Mesenchymal stem cell (in vitro differentiated cells and primary cell): ENCODE data around the gene C10orf120.

Source experiments
- DNase-seq: peaks from one replicate; pipeline ENCODE4 v3.0.0-alpha.2; 2013
- H2AFZ ChIP-seq: one replicate; pipeline ENCODE4 v1.6.1; 2013; ENCODE audit warnings: low read depth, mild to moderate bottlenecking, control low read depth, inconsistent platforms, low read length, moderate library complexity
- H2AK5ac ChIP-seq: 2 replicates; pipeline ENCODE4 v1.6.1; 2013; ENCODE audit warnings: low read length, moderate library complexity, mild to moderate bottlenecking, inconsistent platforms; ENCODE audit not compliant: severe bottlenecking
- H2BK120ac ChIP-seq: one replicate; pipeline ENCODE4 v1.6.1; 2013; ENCODE audit warnings: low read depth, mild to moderate bottlenecking, inconsistent platforms, low read length, moderate library complexity
- H2BK12ac ChIP-seq, 2 experiments: one replicate each; pipeline ENCODE4 v1.6.1; 2013; ENCODE audit warnings: inconsistent platforms in 2 of 2, low read length in 2 of 2, mild to moderate bottlenecking in 2 of 2, moderate library complexity in 2 of 2, control low read depth in 1 of 2
- H2BK15ac ChIP-seq: one replicate; pipeline ENCODE4 v1.6.1; 2013; ENCODE audit warnings: mild to moderate bottlenecking, low read depth, inconsistent platforms; ENCODE audit not compliant: poor library complexity, severe bottlenecking
- H2BK5ac ChIP-seq: 2 replicates; pipeline ENCODE4 v1.6.1; 2013; ENCODE audit warnings: low read depth, mild to moderate bottlenecking, low read length, control low read depth, inconsistent platforms; ENCODE audit not compliant: poor library complexity, severe bottlenecking
- H3K14ac ChIP-seq, 2 experiments: one replicate each; pipeline ENCODE4 v1.6.1; 2013; ENCODE audit warnings: inconsistent platforms in 2 of 2, low read length in 2 of 2, control low read depth in 1 of 2, mild to moderate bottlenecking in 1 of 2, moderate library complexity in 1 of 2
- H3K18ac ChIP-seq, 2 experiments: one replicate each; pipeline ENCODE4 v1.6.1; 2013; ENCODE audit warnings: inconsistent platforms in 2 of 2, low read length in 2 of 2, control low read depth in 1 of 2, low read depth in 1 of 2, mild to moderate bottlenecking in 1 of 2
- H3K23ac ChIP-seq, 2 experiments: one replicate each; pipeline ENCODE4 v1.6.1; 2013; ENCODE audit warnings: inconsistent platforms in 2 of 2, low read length in 2 of 2, mild to moderate bottlenecking in 2 of 2, moderate library complexity in 2 of 2, control low read depth in 1 of 2
- H3K27ac ChIP-seq: 2 replicates; pipeline ENCODE4 v1.5.1; 2013; ENCODE audit warnings: mild to moderate bottlenecking, moderate library complexity, low read length, control low read depth, inconsistent platforms; ENCODE audit not compliant: poor library complexity, severe bottlenecking
- H3K27me3 ChIP-seq, 2 experiments: 2 replicates each; pipeline versions ENCODE4 v1.6.1 to v1.7.0; 2013; ENCODE audit warnings: low read length in 2 of 2, mild to moderate bottlenecking in 2 of 2, moderate library complexity in 2 of 2, control low read depth in 1 of 2, inconsistent platforms in 1 of 2; ENCODE audit not compliant: control insufficient read depth in 1 of 2, insufficient read depth in 1 of 2
- H3K36me3 ChIP-seq, 2 experiments: 2 replicates each; pipeline versions ENCODE4 v1.6.1 to v1.7.0; 2013; ENCODE audit warnings: low read length in 2 of 2, control low read depth in 1 of 2, inconsistent platforms in 1 of 2, low read depth in 1 of 2, mild to moderate bottlenecking in 1 of 2; ENCODE audit not compliant: insufficient read depth in 2 of 2, control insufficient read depth in 1 of 2
- H3K4ac ChIP-seq, 2 experiments: one replicate each; pipeline ENCODE4 v1.6.1; 2013; ENCODE audit warnings: inconsistent platforms in 2 of 2, low read length in 2 of 2, mild to moderate bottlenecking in 2 of 2, moderate library complexity in 2 of 2, control low read depth in 1 of 2, low read depth in 1 of 2
- H3K4me1 ChIP-seq: 2 replicates; pipeline ENCODE4 v1.6.1; 2013; ENCODE audit warnings: low read depth, low read length, control low read depth; ENCODE audit not compliant: control insufficient read depth, insufficient read depth
- H3K4me2 ChIP-seq: 2 replicates; pipeline ENCODE4 v1.6.1; 2013; ENCODE audit warnings: low read length, mild to moderate bottlenecking, inconsistent platforms; ENCODE audit not compliant: poor library complexity, severe bottlenecking
- H3K4me3 ChIP-seq, 2 experiments: 2 replicates each; pipeline versions ENCODE4 v1.5.1 to v1.7.0; 2013; ENCODE audit warnings: low read length in 2 of 2, mild to moderate bottlenecking in 2 of 2, control low read depth in 1 of 2, low read depth in 1 of 2; ENCODE audit not compliant: insufficient read depth in 1 of 2
- H3K79me1 ChIP-seq: replicated peaks from 2 replicates; pipeline ENCODE4 v1.6.1; 2013; ENCODE audit warnings: mild to moderate bottlenecking, control low read depth, low read length, inconsistent platforms; ENCODE audit not compliant: poor library complexity, severe bottlenecking
- H3K9ac ChIP-seq: 2 replicates; pipeline ENCODE4 v1.7.0; 2013; ENCODE audit warnings: mild to moderate bottlenecking, low read length, moderate library complexity
- H3K9me3 ChIP-seq: 2 replicates; pipeline ENCODE4 v1.7.0; 2013; ENCODE audit warnings: mild to moderate bottlenecking, low read length; ENCODE audit not compliant: control insufficient read depth
- H4K8ac ChIP-seq: one replicate; pipeline ENCODE4 v1.6.1; 2013; ENCODE audit warnings: inconsistent platforms, mild to moderate bottlenecking, low read length, moderate library complexity
- H4K91ac ChIP-seq: one replicate; pipeline ENCODE4 v1.6.1; 2013; ENCODE audit warnings: mild to moderate bottlenecking, low read length, inconsistent platforms
- WGBS: methylation state at CpG from one replicate; pipeline ENCODE4 v1.1.7; 2013; ENCODE audit warnings: mixed read lengths; 5-methylcytosine and 5-hydroxymethylcytosine counted together

Gene C10orf120

DNA sequence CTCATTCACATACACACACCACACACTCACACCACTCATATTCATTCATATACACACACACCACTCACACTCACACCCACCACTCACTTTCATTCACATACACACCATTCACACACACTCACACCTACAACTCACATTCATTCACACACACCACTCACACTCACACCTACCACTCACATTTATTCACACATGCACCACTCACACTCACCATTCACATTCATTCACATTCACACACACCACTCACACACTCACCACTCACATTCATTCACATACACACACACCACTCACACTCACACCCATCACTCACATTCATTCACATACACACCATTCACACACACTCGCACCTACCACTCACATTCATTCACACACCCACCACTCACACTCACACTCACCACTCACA lies 25.4 kb upstream of the C10orf120 start:
- no peak overlapping the region for H3K4ac ChIP-seq
- H2AFZ ChIP-seq = no peak overlapping the region
- no peak overlapping the region for H3K4me3 ChIP-seq
- H2BK15ac ChIP-seq = no peak overlapping the region
- H3K14ac ChIP-seq = no peak overlapping the region
- H3K4me1 ChIP-seq = no peaks in the 10 kb centered on the region
- no peaks in the 10 kb centered on the region for H3K9me3 ChIP-seq
- H3K79me1 ChIP-seq = no peaks in the 10 kb centered on the region
- no peak overlapping the region for H2AK5ac ChIP-seq
- no peak overlapping the region for H3K9ac ChIP-seq
- H4K8ac ChIP-seq = no peak overlapping the region
- H3K4me2 ChIP-seq = no peak overlapping the region
- no peak overlapping the region for H2BK120ac ChIP-seq
- no peak for DNase-seq
- no peaks in the 10 kb centered on the region for H3K36me3 ChIP-seq
- no peak overlapping the region for H4K91ac ChIP-seq
- 87% methylated on average over 1 of the region's 1 CpG for WGBS
- H3K27me3 ChIP-seq = peaks cover 0 to 11% of the 10 kb centered on the region in 2 experiments
- H2BK5ac ChIP-seq = no peak overlapping the region
- no peak overlapping the region for H3K18ac ChIP-seq
- no peak overlapping the region for H3K27ac ChIP-seq
- H2BK12ac ChIP-seq = no peak overlapping the region
- H3K23ac ChIP-seq = no peak overlapping the region

GRCh38 chr10:122721111-122721510 lies 21.5 kb upstream of the C10orf120 start:
- Histone ChIP-seq H2AFZ (no peak overlapping the region), H2BK5ac (no peak overlapping the region), H2BK120ac (no peak overlapping the region), H3K9ac (no peak overlapping the region), H2AK5ac (no peak overlapping the region), H3K4ac (no peak overlapping the region), H3K4me1 (no peaks in the 10 kb centered on the region), H3K4me2 (no peak overlapping the region), H3K23ac (no peak overlapping the region), H3K79me1 (no peaks in the 10 kb centered on the region), H2BK15ac (no peak overlapping the region), H3K27me3 (peaks cover 3 to 42% of the 10 kb centered on the region in 2 experiments), H2BK12ac (no peak overlapping the region), H4K8ac (no peak overlapping the region), H3K36me3 (no peaks in the 10 kb centered on the region), H3K9me3 (no peaks in the 10 kb centered on the region), H3K14ac (no peak overlapping the region), H3K4me3 (no peak overlapping the region), H4K91ac (no peak overlapping the region), H3K18ac (no peak overlapping the region), H3K27ac (no peak overlapping the region)
- no peak for DNase-seq
- WGBS = 85% methylated on average over 2 of the region's 3 CpGs

DNA sequence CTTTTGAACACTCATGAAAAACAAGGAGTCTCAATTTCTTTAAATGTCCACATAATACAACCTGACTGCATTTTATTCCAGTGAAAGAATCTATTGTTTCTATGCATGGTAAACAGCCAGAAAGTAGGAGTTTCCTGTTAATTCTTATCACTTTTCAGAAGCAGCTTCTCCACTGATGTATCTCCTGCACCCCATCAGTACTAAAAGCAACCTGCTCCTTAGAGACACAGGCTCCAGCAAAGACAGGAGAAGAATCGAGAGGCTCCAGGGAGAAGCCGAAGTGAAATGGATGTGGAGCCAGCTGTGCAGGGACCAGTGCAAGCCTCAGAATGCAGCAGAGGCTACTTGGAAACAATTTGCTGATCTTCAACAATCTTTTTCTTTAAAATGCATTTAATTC lies 16.4 kb upstream of the C10orf120 start:
- Histone ChIP-seq H3K27ac (no peak overlapping the region), H3K23ac (no peak overlapping the region), H3K27me3 (peaks cover 19 to 77% of the 10 kb centered on the region in 2 experiments), H2BK12ac (no peak overlapping the region), H3K4ac (no peak overlapping the region), H2BK5ac (no peak overlapping the region), H3K4me1 (no peaks in the 10 kb centered on the region), H3K14ac (no peak overlapping the region), H3K9ac (no peak overlapping the region), H3K18ac (no peak overlapping the region), H2BK120ac (no peak overlapping the region), H3K79me1 (no peaks in the 10 kb centered on the region), H2AK5ac (no peak overlapping the region), H2AFZ (no peak overlapping the region), H2BK15ac (no peak overlapping the region), H4K8ac (no peak overlapping the region), H3K9me3 (no peaks in the 10 kb centered on the region), H3K4me2 (no peak overlapping the region), H3K36me3 (no peaks in the 10 kb centered on the region), H3K4me3 (no peak overlapping the region), H4K91ac (no peak overlapping the region)
- no peak for DNase-seq
- 79% methylated on average over 2 of the region's 2 CpGs for WGBS

DNA sequence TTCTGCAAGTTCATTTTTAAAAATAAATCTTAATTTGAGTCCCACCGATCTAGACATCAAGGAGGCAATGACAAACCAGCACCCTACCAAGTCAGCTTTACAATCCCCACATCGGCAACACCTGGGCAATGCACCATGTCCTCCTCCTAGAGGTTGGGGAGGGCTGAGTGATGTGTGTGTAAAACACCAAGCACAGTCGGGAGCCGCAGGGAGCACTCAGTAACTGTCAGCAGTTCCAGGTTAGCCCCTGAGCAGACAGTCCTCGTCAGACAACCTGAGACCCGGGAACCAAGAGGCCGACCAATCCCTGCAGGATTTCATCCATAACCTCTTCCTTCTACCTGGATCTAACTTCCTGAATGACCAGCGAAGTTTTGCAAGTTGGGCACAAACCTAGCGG lies 15.9 kb upstream of the C10orf120 start:
- H3K9ac ChIP-seq = no peak overlapping the region
- H3K4ac ChIP-seq = no peak overlapping the region
- no peak overlapping the region for H2BK12ac ChIP-seq
- no peak overlapping the region for H3K23ac ChIP-seq
- no peak overlapping the region for H3K18ac ChIP-seq
- no peak for DNase-seq
- H3K4me1 ChIP-seq = no peaks in the 10 kb centered on the region
- no peak overlapping the region for H2AK5ac ChIP-seq
- H3K79me1 ChIP-seq = no peaks in the 10 kb centered on the region
- H3K4me3 ChIP-seq = no peak overlapping the region
- H2BK5ac ChIP-seq = no peak overlapping the region
- H2AFZ ChIP-seq = no peak overlapping the region
- no peak overlapping the region for H3K14ac ChIP-seq
- no peak overlapping the region for H3K4me2 ChIP-seq
- H3K27ac ChIP-seq = no peak overlapping the region
- H4K91ac ChIP-seq = peak overlapping the region; percentile 35
- H3K9me3 ChIP-seq = no peaks in the 10 kb centered on the region
- H3K36me3 ChIP-seq = no peaks in the 10 kb centered on the region
- WGBS = 77% methylated on average over 6 of the region's 9 CpGs
- no peak overlapping the region for H2BK120ac ChIP-seq
- H3K27me3 ChIP-seq = peaks cover 23 to 79% of the 10 kb centered on the region in 2 experiments
- no peak overlapping the region for H4K8ac ChIP-seq
- no peak overlapping the region for H2BK15ac ChIP-seq
